HCT116 (cell line): ENCODE results near the gene NPW.

ENCODE experiments used
- CTCF ChIP-seq, 3 experiments: fragments of 200-600 bp in 1 of 3; sonication (generic) in 1 of 3; IDR thresholded peaks in 2 of 3; conservative IDR thresholded peaks in 1 of 3; 2 replicates each; pipeline ENCODE4 v1.5.1; 2012 to 2017; ENCODE audit warnings: low read depth in 2 of 3, low read length in 2 of 3, antibody characterized with exemption in 1 of 3, borderline replicate concordance in 1 of 3, control low read depth in 1 of 3, mild to moderate bottlenecking in 1 of 3, mixed read lengths in 1 of 3, mixed run types in 1 of 3, moderate library complexity in 1 of 3; ENCODE audit not compliant: insufficient read depth in 1 of 3
- EZH2 ChIP-seq: fragments of 200-600 bp; sonication (generic); IDR thresholded peaks from 2 replicates; pipeline ENCODE4 v1.6.1; 2017; ENCODE audit warnings: antibody characterized with exemption, mixed run types
- EZH2phosphoT487 ChIP-seq: fragments of 200-600 bp; IDR thresholded peaks from 2 replicates; pipeline ENCODE4 v1.6.1; 2018; ENCODE audit warnings: antibody characterized with exemption, borderline replicate concordance
- MAX ChIP-seq: IDR thresholded peaks from 2 replicates; pipeline ENCODE4 v1.6.1; 2012
- POLR2A ChIP-seq: IDR thresholded peaks from 2 replicates; pipeline ENCODE4 v1.7.0; 2011; ENCODE audit warnings: borderline replicate concordance; ENCODE audit not compliant: insufficient read depth, insufficient read length; ENCODE audit errors: extremely low read depth
- POLR2AphosphoS5 ChIP-seq: IDR thresholded peaks from 2 replicates; pipeline ENCODE4 v1.6.1; 2011; ENCODE audit warnings: mild to moderate bottlenecking, low read depth, low read length, moderate library complexity
- REST ChIP-seq: IDR thresholded peaks from 2 replicates; pipeline ENCODE4 v1.6.1; 2012; ENCODE audit warnings: low read depth
- SIN3A ChIP-seq: IDR thresholded peaks from 2 replicates; pipeline ENCODE4 v1.6.1; 2012; ENCODE audit warnings: low read depth
- YY1 ChIP-seq: IDR thresholded peaks from 2 replicates; pipeline ENCODE4 v1.6.1; 2011; ENCODE audit warnings: low read length, low read depth, moderate library complexity, mild to moderate bottlenecking; ENCODE audit not compliant: insufficient replicate concordance; ENCODE audit errors: extremely low read depth
- ZFX ChIP-seq: fragments of 450-650 bp; IDR thresholded peaks from 2 replicates; pipeline ENCODE4 v1.6.1; 2017

- TF ChIP-seq POLR2AphosphoS5 (no peak), EZH2phosphoT487 (no peak), REST (no peak), CTCF (IDR thresholded peaks at IDR 0.05 in 2 of 3, conservative IDR thresholded peaks at IDR 0.05 in 1 of 3; ENCODE audit: borderline replicate concordance in 1 of 3, insufficient read depth in 1 of 3, low read depth in 2 of 3, low read length in 2 of 3) (no peak), SIN3A (no peak), EZH2 (no peak), POLR2A (no peak), ZFX (no peak), MAX (no peak), YY1 (no peak)
These were observed 29.6 kb upstream of the NPW start for GRCh38 chr16:1990101-1990350.
